SU-DHL-6 (cell line): ENCODE results near the gene DNAJC5G.

Source experiments
- H2AFZ ChIP-seq: fragments of 200-600 bp; sonication (generic); 2 replicates; pipeline ENCODE4 v1.6.1; 2014; ENCODE audit warnings: low read depth, mild to moderate bottlenecking, moderate library complexity, mixed read lengths, antibody characterized with exemption, low read length; ENCODE audit not compliant: severe bottlenecking
- H3F3A ChIP-seq: fragments of 200-600 bp; shearing (Covaris generic); 2 replicates; pipeline ENCODE4 v1.6.0; 2016; ENCODE audit warnings: antibody characterized with exemption, mild to moderate bottlenecking; ENCODE audit not compliant: insufficient read depth
- H3K27ac ChIP-seq: fragments of 200-600 bp; sonication (generic); 2 replicates; pipeline ENCODE4 v1.5.1; 2016; ENCODE audit warnings: low read depth, mild to moderate bottlenecking, low read length, moderate library complexity, mixed read lengths
- H3K27me3 ChIP-seq: fragments of 200-600 bp; sonication (generic), shearing (Covaris generic); 2 replicates; pipeline ENCODE4 v1.6.0; 2014; ENCODE audit warnings: mild to moderate bottlenecking, low read length
- H3K36me3 ChIP-seq: fragments of 200-600 bp; sonication (generic); 2 replicates; pipeline ENCODE4 v1.6.1; 2014; ENCODE audit warnings: mild to moderate bottlenecking, low read length, mixed read lengths
- H3K4me2 ChIP-seq: fragments of 300-600, 200-600 bp; shearing (Covaris generic), sonication (generic); 2 replicates; pipeline ENCODE4 v1.6.0; 2014; ENCODE audit warnings: low read length, low read depth, mild to moderate bottlenecking; ENCODE audit not compliant: poor library complexity, severe bottlenecking
- H3K4me3 ChIP-seq: fragments of 200-600 bp; sonication (generic); 2 replicates; pipeline ENCODE4 v1.5.1; 2014; ENCODE audit warnings: antibody characterized with exemption, low read length, mild to moderate bottlenecking, mixed read lengths; ENCODE audit not compliant: insufficient read depth, poor library complexity, severe bottlenecking
- H3K79me2 ChIP-seq: fragments of 200-600 bp; sonication (generic); 2 replicates; pipeline ENCODE4 v1.6.1; 2014; ENCODE audit warnings: mild to moderate bottlenecking, low read length, moderate library complexity; ENCODE audit not compliant: insufficient read depth
- H3K9ac ChIP-seq: fragments of 200-600 bp; sonication (generic); 2 replicates; pipeline ENCODE4 v1.7.0; 2014; ENCODE audit warnings: mild to moderate bottlenecking, low read length
- H3K9me2 ChIP-seq: fragments of 200-600 bp; sonication (generic); replicated peaks from 2 replicates; pipeline ENCODE4 v1.6.1; 2014; ENCODE audit warnings: low read length; ENCODE audit not compliant: insufficient read depth
- H3K9me3 ChIP-seq: fragments of 200-600 bp; sonication (generic); 2 replicates; pipeline ENCODE4 v1.6.1; 2014; ENCODE audit warnings: low read length, mixed read lengths; ENCODE audit not compliant: insufficient read depth
- H4K20me1 ChIP-seq: fragments of 200-600 bp; sonication (generic); 2 replicates; pipeline ENCODE4 v1.6.1; 2014; ENCODE audit warnings: low read depth, mild to moderate bottlenecking, antibody characterized with exemption, low read length, moderate library complexity, mixed read lengths
- EZH2phosphoT487 ChIP-seq: fragments of 200-600 bp; sonication (generic), shearing (Covaris generic); conservative IDR thresholded peaks from 2 replicates; pipeline ENCODE4 v1.6.1; 2018; ENCODE audit warnings: mild to moderate bottlenecking, antibody characterized with exemption, low read length, moderate library complexity, mixed read lengths
- TF ChIP-seq, protein P1 (sequence below): fragments of 200-600 bp; sonication (generic); IDR thresholded peaks from one replicate; pipeline ENCODE4 v1.5.1; 2017; ENCODE audit warnings: antibody characterized with exemption, mild to moderate bottlenecking, low read length, moderate library complexity; ENCODE audit not compliant: insufficient read depth, poor library complexity, severe bottlenecking

The DNAJC5G gene

DNA sequence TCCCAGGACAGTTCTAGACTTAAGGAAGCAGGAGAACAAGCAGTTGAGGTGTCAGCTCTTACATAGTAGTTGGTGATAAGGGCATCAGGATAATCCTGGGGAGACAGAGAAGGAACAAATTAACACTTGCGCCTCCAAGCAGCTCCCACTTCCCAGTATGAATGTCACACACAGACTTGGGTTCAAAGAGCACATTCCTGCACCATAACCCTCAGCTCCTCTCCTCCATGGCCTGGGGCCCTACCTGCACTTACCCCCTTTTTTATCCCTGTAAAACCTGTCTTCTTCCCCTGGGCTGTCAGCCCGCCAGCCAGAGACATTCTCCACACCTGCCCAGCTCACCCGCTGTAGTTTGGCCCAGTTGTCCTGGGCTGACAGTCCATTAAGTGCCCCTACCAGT is 36.9 kb downstream of the DNAJC5G start:
- Histone ChIP-seq H3K27ac (no peak overlapping the region), H3K9me2 (no peaks in the 10 kb centered on the region), H3K9ac (no peak overlapping the region), H3F3A (no peaks in the 10 kb centered on the region), H3K4me3 (no peak overlapping the region), H3K9me3 (no peaks in the 10 kb centered on the region), H2AFZ (no peak overlapping the region), H3K27me3 (no peaks in the 10 kb centered on the region), H3K36me3 (no peaks in the 10 kb centered on the region), H4K20me1 (no peaks in the 10 kb centered on the region), H3K4me2 (no peak overlapping the region), H3K79me2 (no peaks in the 10 kb centered on the region)
- TF ChIP-seq, protein P1, sequence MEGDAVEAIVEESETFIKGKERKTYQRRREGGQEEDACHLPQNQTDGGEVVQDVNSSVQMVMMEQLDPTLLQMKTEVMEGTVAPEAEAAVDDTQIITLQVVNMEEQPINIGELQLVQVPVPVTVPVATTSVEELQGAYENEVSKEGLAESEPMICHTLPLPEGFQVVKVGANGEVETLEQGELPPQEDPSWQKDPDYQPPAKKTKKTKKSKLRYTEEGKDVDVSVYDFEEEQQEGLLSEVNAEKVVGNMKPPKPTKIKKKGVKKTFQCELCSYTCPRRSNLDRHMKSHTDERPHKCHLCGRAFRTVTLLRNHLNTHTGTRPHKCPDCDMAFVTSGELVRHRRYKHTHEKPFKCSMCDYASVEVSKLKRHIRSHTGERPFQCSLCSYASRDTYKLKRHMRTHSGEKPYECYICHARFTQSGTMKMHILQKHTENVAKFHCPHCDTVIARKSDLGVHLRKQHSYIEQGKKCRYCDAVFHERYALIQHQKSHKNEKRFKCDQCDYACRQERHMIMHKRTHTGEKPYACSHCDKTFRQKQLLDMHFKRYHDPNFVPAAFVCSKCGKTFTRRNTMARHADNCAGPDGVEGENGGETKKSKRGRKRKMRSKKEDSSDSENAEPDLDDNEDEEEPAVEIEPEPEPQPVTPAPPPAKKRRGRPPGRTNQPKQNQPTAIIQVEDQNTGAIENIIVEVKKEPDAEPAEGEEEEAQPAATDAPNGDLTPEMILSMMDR: no peak
- no peak for TF ChIP-seq EZH2phosphoT487

DNA sequence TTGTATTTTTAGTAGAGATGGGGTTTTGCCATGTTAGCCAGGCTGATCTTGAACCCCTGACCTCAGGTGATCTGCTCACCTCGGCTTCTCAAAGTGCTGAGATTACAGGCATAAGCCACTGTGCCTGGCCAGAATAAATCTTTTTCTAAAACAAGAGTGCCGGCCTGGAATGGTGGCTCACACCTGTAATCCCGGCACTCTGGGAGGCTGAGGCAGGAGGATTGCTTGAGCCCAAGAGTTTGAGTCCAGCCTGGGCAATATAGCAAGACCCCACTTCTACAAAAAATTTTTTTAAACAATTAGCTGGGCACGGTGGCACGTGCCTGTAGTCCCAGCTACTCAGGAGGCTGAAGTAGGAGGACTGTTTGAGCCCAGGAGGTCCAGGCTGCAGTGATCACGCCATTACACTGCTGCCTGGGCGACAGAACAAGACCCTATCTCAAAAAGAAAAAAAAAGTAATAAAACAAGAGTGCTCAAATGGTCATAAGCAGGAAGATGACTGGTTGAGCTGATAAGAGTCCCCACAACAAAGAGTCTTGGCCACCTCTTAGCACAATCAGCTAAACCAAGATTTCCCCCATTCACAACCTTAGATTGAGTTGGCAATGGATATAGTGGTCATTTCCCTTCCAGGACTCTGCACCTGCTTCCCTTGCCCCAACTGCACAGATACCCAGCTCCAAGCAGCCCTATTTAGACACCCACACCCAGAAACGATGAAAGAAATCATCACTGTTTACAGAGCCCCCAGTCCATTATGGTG is 38.8 kb downstream of the DNAJC5G start:
- no peak overlapping the region for H3K27ac ChIP-seq
- no peak overlapping the region for H3K4me2 ChIP-seq
- H3K36me3 ChIP-seq: no peaks in the 10 kb centered on the region
- H3K9ac ChIP-seq: no peak overlapping the region
- no peaks in the 10 kb centered on the region for H3F3A ChIP-seq
- no peak overlapping the region for H3K4me3 ChIP-seq
- TF ChIP-seq, protein P1: no peak
- no peak for TF ChIP-seq EZH2phosphoT487
- no peaks in the 10 kb centered on the region for H3K79me2 ChIP-seq
- H3K27me3 ChIP-seq: no peaks in the 10 kb centered on the region
- no peaks in the 10 kb centered on the region for H3K9me2 ChIP-seq
- no peaks in the 10 kb centered on the region for H3K9me3 ChIP-seq
- H4K20me1 ChIP-seq: no peaks in the 10 kb centered on the region
- H2AFZ ChIP-seq: no peak overlapping the region

DNA sequence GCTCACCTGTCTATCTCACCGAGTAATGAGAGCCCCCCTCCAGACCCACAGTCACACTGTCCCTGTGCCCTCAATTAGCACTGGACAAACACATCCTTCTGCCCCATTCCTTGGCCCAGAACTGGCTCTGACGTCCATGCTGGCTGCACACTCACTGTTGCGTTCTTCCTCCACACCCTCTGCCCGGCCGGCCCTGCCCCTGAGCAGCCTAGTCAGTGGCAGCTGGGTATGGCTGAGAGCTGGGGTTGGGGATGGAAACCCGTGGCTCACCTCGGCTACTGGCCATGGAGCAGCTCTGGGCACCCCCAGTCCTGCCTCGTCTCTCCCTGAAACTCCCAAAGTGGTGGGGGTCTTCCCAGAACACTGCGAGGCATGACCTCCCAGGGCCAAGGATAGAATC is 39.5 kb downstream of the DNAJC5G start:
- no peaks in the 10 kb centered on the region for H3F3A ChIP-seq
- no peak overlapping the region for H3K4me2 ChIP-seq
- H3K9me3 ChIP-seq: no peaks in the 10 kb centered on the region
- no peaks in the 10 kb centered on the region for H3K9me2 ChIP-seq
- H3K9ac ChIP-seq: no peak overlapping the region
- H4K20me1 ChIP-seq: no peaks in the 10 kb centered on the region
- TF ChIP-seq EZH2phosphoT487: no peak
- TF ChIP-seq, protein P1: no peak
- no peaks in the 10 kb centered on the region for H3K27me3 ChIP-seq
- no peaks in the 10 kb centered on the region for H3K36me3 ChIP-seq
- no peak overlapping the region for H2AFZ ChIP-seq
- no peaks in the 10 kb centered on the region for H3K79me2 ChIP-seq
- no peak overlapping the region for H3K4me3 ChIP-seq
- H3K27ac ChIP-seq: no peak overlapping the region
